AG04450 (cell line): ENCODE data around the gene RPL28. TPM values are rescaled to one million over a fixed set of nuclear protein-coding genes. Genes with fewer than 3 reads are reported as not detected.

Experiments used
- CTCF ChIA-PET: fragments of 300-600, 350-600 bp; formaldehyde crosslinking; extraction: SDS; loops from one replicate; lab custom pipeline; 2022; ENCODE audit warnings: antibody characterized with exemption, inconsistent platforms; lab: Charles Lee
- POLR2A ChIA-PET: fragments of 350-600 bp; formaldehyde crosslinking; extraction: SDS; loops from one replicate; lab custom pipeline; 2021; ENCODE audit warnings: antibody characterized with exemption, inconsistent platforms; lab: Yijun Ruan, JAX
- DNase-seq: peaks from one replicate; pipeline ENCODE4 v3.0.0-alpha.2; 2011; ENCODE audit warnings: low read depth, low spot score
- H3K27ac ChIP-seq: one replicate; pipeline ENCODE4 v1.5.1; 2012; ENCODE audit warnings: low read depth, low read length, control low read depth
- H3K27me3 ChIP-seq: one replicate; pipeline ENCODE4 v1.6.0; 2012; ENCODE audit warnings: low read length; ENCODE audit not compliant: control insufficient read depth, insufficient read depth
- H3K4me3 ChIP-seq: 2 replicates; pipeline ENCODE4 v1.5.1; 2011; ENCODE audit warnings: mild to moderate bottlenecking, low read depth, low read length, control low read depth
- H3K9me3 ChIP-seq: 2 replicates; pipeline ENCODE4 v1.5.1; 2012; ENCODE audit warnings: low read length; ENCODE audit not compliant: control insufficient read depth, insufficient read depth
- CTCF ChIP-seq: IDR thresholded peaks from 2 replicates; pipeline ENCODE4 v1.5.1; 2011; ENCODE audit warnings: low read depth, low read length, control low read depth, inconsistent platforms
- polyA plus RNA-seq: library from polyadenylated mRNA; depleted of rRNA; stranded (reverse); fragments of >200 nt; gene quantifications from 2 replicates; pipeline ENCODE4 v1.2.3, GENCODE V29; 2011

RPL28 gene
- polyA plus RNA-seq, 1 experiment = 325 TPM

GRCh38 chr19:55362990-55363716, 22.6 kb upstream of the RPL28 start, which contains the start of gene GARIN5B:
GARIN5B (minus strand) TSS chr19:55363260; CDS start chr19:55363066, 194 bp downstream.
- ChIA-PET CTCF (no interaction called here), POLR2A (interaction anchor here (0.9 to 2.2 kb wide), 6 partner anchors 11 to 222 kb away, joined by 3 to 10 read pairs (median 4); partner anchors contain the start of genes KMT5C, TMEM238 and UBE2S)
- no peak for TF ChIP-seq CTCF
- H3K9me3 ChIP-seq = peaks cover 4% of the 10 kb centered on the region; the same call in 1 of the 2 replicates
- H3K27ac ChIP-seq = no peak within 1 kb of the TSS
- no peak for DNase-seq
- peaks cover 1% of the 10 kb centered on the region for H3K27me3 ChIP-seq
- H3K4me3 ChIP-seq = no peak within 1 kb of the TSS

GRCh38 chr19:55365245-55365644, 20.5 kb upstream of the RPL28 start:
- H3K4me3 ChIP-seq = no peak overlapping the region
- no peaks in the 10 kb centered on the region for H3K27me3 ChIP-seq
- H3K9me3 ChIP-seq = no peaks in the 10 kb centered on the region; the same call in 1 of the 2 replicates
- DNase-seq = no peak
- CTCF ChIA-PET = no interaction called here
- POLR2A ChIA-PET = interaction anchor here (0.5 kb wide), 1 partner anchor 37 kb away, joined by 7 read pairs; no protein-coding TSS in a partner anchor
- no peak for TF ChIP-seq CTCF
- no peak overlapping the region for H3K27ac ChIP-seq

GRCh38 chr19:55365964-55366363, 19.8 kb upstream of the RPL28 start:
- CTCF ChIA-PET = no interaction called here
- Histone ChIP-seq H3K4me3 (no peak overlapping the region), H3K27me3 (no peaks in the 10 kb centered on the region), H3K9me3 (no peaks in the 10 kb centered on the region; the same call in 1 of the 2 replicates), H3K27ac (no peak overlapping the region)
- no peak for DNase-seq
- POLR2A ChIA-PET = no interaction called here
- no peak for TF ChIP-seq CTCF

GRCh38 chr19:55366790-55367189, 18.9 kb upstream of the RPL28 start:
- H3K9me3 ChIP-seq = no peaks in the 10 kb centered on the region; the same call in 1 of the 2 replicates
- ChIA-PET POLR2A (no interaction called here), CTCF (no interaction called here)
- no peaks in the 10 kb centered on the region for H3K27me3 ChIP-seq
- H3K27ac ChIP-seq = no peak overlapping the region
- TF ChIP-seq CTCF = no peak
- H3K4me3 ChIP-seq = no peak overlapping the region
- DNase-seq = no peak

- CTCF ChIA-PET = no interaction called here
- Histone ChIP-seq H3K4me3 (peak overlapping the region; percentile 62), H3K27ac (peak overlapping the region; percentile 75), H3K27me3 (no peaks in the 10 kb centered on the region), H3K9me3 (no peaks in the 10 kb centered on the region; the same call in 1 of the 2 replicates)
- no peak for DNase-seq
- POLR2A ChIA-PET = interaction anchor here (0.5 to 3.0 kb wide), 6 partner anchors 16 to 210 kb away, joined by 3 to 27 read pairs (median 12); partner anchors contain the start of genes KMT5C, TMEM238, TNNI3 and UBE2S
- TF ChIP-seq CTCF = no peak
These were observed 17.6 kb upstream of the RPL28 start for GRCh38 chr19:55368106-55368505.
